ENCODE data around the gene SEC22A.

The SEC22A gene, protein sequence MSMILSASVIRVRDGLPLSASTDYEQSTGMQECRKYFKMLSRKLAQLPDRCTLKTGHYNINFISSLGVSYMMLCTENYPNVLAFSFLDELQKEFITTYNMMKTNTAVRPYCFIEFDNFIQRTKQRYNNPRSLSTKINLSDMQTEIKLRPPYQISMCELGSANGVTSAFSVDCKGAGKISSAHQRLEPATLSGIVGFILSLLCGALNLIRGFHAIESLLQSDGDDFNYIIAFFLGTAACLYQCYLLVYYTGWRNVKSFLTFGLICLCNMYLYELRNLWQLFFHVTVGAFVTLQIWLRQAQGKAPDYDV

DNA sequence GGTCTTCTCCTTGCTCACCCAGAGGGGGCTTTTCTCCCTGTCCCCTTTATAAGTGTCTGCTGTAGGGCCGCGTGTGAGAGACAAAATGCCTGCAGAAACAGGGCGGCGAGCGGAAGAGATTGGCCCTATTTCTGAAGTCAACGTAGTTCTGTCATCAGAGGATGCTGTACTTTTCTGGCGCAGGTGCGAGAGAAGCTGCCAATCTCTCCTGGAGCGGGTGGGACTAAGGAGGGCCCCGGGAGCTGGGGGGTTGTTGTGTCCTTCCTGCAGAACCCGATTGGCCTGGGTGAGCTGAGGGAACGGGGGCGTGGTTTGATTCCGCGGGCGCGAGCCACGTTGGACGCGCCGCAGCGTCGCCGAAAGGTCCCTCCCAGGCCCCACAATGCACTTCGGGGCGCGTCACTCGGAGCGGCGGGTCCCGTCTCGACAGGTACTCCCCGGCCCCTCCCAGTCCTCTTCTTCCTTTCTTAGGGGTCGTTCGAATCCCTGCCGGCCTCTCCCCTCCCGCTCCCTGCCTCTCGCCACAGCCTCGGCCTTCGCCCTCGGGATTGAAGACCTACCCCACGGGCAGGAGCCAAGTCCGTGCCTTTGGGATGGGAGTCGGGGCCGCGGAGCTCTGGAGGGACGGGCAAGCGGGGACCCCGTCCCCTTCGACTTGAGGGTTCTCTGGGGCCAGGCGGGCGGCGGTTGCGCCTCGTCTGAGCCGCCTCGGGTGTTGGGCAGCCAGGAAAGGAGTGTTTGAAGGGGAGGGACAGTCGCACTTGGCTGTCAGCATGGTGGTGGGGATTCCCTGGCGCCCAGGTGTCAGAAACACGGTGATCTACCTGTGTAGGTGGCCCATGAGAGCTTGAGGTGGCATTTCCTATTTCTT, at the start of gene SEC22A:
TSS of gene SEC22A (plus strand) at position 387 of the 871 bp plus-strand sequence. CDS start 7,275 bp downstream, outside the sequence.
- peak; percentile 89 for DNase-seq

DNA sequence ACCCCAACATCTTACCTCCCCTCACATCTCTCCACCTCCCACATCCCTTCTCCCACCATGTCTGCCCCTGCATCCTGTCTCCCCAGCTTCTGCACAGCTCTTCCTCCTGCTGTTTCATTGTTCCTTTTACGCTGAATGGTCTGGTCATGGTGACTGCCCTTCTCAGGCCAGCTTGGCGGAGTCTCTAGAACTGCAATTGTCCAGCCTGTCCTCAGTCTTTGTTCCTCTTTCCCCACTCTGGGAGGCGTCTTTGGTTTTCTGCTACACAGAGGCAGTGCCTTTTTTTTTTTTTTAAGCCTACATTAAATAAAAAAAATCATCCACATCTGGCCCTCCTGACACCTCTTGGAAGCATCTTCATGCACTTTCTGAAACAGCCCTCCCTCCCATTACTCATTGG, 49.1 kb upstream of the SEC22A start:
- no peak for DNase-seq

DNA sequence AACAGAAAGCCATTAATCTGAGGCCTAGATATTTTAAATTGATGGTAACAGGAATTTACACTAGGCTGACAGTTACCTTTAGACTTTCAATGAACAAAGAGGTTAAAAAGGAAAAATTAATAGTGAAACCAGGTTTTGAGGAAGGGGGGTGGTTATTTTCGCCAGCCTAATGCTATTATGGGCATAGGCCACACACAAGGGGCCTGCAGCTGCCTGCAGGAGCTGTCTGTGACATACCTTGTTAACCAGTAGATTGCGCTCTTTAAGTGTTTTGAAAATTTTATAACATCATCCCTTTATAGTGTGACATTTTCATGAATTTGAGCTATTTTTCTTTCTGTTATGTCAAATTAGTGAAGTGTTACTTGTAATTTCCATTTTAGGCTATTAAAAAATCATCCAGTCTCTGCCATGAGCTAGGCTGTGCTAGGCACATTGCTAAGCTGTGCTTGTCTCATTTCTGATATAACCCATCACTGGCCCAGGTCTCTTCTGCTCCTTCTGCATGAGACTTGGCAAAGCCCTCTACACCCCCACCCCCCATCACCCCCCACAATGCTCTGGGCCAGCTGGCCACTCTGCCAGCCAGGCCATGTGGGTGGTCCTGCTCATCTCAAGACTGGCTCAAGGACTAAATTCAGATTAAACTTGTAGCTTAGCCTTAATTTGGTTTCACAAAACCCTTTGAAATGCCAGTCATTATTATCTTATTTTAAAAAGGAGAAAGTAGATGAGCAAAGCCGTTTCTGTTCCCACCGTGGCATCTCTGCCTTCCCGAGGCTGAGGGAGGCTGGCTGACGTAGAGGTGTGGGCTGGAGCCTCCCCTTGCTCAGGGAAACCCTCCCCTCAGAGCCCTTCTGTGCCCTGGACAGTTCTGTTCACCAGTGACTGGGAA, 48.4 kb upstream of the SEC22A start:
- DNase-seq, result no peak

DNA sequence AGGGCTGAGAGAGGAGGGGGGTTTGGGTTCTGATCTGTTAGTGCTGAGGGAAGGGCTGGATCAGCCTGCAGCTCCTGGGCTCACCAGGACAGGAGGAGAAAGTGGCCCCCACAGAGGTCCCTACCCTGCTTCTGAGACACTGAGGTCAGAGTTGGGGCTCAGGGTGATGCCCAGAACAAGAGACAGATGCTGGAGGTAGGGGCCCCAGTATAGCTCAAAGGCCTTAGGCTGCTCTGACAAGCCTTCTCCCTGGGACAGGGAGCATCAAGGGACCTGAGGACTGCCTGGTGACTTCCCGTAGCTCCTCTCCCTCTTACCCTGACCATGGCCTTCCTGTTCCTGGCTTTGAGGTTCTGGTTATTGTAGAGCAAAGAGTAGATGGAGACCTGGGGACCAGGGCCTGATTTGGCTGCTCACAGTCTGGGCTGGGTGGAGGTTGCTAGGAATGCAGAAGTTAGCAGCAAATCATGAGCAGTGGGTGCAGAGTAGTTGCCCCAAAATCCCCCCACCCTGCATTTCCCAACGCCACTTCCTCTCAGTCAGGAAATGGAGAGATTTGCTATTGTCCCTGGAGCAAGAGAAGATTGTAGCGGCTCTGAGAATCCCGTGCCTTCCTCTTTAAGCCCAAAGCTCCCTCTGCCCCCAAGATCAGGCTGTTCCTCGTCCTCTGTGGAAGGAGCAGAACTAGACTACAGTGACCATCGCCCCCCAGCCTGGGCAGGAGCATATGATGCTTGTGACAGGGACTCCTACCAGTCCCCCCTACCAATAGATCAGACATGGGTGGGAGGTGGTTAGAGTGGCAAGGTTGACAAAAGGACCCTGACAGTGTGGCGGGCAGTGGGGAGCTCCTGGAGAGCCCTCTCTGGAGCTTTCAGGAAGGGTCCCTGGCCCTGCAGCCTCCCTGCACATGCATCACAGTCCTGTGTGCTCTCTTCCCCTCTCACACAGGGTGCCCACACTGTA, 47.4 kb upstream of the SEC22A start:
- no peak for DNase-seq

DNA sequence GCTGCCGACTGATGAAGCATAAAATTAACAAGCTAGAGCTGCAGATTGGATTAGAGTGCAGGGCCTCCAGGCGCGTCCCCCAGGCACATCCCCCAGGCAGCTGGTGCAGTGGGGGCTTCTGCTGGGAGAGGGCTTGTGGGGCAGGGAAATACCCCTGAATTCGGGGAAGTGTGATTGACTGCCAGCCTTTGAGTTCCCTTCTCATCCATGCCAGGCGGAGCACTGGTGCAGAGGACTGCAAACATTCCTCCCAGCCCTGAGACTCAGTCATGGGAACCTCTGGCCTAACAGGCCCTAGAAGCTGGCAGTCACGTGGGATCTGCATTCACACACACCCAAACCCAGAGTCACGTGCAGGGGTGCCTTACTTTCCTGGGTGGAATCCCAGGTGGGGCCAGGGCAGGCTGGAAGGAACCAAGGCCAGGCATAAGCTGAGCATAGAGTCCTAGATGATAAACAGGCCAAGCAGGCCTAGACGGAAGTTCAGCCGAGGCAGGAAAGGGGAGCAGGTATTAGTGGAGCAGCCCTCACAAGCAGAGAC, 46.2 kb upstream of the SEC22A start:
- DNase-seq, result no peak

DNA sequence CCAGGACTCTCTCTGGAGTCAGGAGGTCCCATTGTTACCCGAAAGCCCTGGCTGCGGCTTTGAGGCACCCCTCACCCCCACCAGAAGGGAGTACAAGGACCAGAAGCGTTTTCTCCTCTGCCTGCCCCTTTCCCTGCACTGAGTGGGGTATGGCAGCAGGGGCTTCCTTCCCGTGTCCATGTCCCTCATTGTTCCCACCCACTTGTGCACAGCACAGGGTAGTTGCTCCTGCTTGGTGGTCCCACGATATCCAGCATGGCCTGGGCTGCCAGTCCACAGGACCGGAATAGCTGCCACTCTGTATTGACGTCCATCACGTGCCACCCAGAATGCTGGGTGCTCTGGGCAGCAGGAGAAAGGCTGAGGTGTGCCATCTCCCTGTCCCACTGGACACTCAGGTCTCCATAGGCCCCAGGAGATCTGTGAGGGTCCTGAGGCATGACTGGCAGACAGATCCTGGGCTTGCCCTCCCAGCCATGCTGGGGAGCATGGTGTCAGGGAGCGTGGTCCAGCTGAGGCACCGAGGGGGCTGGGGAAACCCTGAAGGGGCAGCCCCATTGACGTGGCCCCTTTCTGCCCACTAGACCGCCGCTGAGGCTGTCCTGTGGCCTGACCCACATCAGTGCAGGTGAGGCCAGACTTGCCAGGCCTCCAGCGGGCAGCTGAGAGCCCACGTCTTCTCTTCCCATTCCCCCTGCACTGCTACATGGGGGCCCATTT, 45.3 kb upstream of the SEC22A start:
- DNase-seq, result no peak

DNA sequence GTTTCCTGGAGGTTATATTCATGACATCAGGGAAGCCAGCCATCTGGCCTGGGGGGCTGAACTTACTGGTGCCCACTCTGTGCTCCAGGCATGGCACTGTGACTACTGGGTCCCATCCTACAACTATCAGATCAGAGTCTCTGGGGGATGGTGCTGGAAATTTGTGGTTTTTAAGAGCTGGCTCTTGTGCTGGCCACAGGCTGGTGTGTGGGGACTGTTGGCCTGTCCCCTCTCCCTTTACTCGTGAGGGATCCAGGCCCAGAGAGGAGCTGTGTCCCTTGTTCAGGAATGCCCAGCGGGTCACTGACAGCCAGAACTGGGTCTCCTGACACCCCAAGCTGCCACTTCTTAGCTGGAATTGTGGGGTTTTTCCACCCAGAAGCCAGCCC, 44.5 kb upstream of the SEC22A start:
- no peak for DNase-seq

DNA sequence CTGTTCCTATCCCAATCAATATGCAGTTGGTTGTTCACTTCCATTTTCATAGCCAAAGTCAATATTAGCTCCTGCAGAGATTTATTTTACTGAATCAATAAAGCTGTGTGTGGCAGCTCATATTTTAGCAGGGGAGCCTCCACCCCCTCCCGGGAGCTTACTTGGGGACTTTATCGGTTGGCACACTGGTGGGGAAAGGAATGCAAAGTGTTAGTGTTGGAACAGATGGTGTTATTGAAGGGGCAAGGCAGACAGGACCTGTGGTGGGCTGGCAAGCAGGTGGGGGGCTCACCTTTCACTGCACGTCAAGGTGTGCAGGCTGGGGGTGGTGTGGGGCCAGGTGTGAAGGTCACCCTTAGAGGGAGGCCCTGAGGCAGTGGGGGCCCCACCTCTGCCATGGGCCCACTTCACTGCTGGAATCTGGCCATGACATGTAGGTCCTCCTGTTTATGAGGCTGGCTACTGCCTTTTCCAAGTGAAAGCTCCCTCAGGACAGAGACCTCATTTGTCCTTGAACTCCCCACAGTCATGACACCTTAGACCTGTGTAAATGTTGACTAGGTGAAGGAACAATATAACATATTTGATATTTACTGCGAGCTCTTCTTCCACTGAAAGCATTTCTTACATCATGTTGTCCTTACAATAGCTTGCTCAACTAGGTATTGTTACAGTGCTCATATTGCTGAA, 44.0 kb upstream of the SEC22A start:
- no peak for DNase-seq

DNA sequence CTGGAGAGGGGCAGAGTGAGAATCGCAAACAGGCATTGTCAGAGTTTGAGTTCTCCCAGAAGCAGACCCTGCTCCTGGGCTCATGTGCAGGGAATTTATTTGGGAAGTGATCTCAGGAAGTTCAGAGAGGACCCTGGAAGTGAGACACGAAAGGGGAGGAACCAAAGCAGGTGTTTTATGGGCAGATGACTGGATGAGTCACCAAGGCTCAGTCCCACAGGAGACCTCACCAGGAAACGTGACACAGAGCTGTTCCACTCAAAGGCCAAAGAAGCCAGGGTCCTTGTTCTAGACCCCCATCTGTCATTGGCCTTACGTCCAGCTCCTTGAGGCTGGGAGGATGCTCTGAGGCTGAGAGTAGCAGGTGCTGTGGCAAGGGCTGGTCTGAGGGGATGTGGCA, 43.4 kb upstream of the SEC22A start:
- no peak for DNase-seq

DNA sequence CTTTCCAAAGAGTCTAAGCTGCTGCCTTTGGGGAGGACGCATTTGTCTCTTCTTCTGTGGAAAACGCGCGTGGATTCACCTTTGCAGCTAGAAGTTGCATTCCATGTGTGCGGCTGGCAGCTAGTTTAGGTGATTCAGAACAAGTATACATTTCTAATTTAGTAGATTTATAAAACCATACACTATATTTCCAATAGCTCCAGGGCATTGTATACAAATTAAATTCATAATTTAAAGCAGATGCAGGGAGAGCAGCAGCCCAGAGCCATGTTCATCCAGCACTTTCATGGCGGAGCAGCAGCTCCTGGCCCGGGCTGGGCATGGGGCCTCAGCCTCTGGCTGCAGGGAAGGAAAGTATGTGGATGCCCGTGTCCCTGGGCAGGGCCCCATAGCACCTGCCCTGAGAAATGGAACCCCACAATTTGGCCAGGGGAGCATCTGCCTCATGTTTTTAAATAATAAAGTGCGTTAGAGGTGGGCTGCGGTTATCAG, 42.8 kb upstream of the SEC22A start:
- DNase-seq, result no peak

DNA sequence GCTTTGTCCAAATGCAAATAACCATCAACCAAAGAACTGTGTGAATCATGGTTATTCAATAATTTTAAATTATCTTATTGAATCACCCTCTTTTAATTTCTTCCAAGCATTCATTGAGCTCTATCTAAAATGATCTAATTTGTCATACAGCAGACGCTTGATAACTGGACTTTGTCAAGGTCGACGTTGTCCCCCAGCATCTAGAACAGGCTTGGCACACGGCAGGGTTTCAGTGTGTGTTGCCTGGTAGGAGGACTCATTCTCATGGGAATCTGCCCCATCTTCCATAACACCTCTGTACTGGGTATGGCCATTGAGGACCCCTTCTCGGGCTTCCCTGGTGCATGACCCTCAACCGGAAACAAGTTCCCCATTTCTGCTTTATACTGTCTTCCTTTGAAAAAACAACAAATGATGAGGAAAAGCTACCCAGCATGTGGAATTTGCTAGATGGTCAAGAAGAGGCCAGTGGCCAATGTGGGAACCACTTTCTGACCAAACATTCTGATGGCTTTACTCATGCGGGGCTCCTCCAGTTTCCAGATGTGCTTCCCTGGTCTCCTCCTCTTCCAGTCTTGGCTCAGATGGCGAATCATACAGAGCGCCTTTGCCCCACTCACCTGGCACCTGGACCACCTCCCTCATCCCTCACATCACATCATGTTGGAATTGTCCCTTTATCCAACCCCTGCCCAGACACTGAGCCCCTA, 41.7 kb upstream of the SEC22A start:
- no peak for DNase-seq

DNA sequence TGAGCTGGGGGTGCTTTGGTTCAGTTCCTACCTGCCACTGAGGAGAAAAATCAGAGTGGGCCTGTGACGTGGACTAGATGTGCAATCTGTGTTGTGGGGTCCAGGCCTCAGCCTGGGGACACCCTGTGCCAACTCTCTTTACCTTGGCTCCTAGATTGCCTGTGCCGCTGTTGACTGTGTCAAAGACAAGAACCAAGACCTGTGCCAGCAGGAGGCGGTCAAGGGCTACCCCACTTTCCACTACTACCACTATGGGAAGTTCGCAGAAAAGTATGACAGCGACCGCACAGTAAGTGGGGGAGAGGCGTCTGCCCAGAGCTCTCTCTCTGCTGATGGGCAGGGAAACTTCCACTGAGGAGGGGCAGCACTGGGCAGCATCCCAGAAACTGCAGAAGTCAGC, 40.6 kb upstream of the SEC22A start:
- DNase-seq, result no peak

DNA sequence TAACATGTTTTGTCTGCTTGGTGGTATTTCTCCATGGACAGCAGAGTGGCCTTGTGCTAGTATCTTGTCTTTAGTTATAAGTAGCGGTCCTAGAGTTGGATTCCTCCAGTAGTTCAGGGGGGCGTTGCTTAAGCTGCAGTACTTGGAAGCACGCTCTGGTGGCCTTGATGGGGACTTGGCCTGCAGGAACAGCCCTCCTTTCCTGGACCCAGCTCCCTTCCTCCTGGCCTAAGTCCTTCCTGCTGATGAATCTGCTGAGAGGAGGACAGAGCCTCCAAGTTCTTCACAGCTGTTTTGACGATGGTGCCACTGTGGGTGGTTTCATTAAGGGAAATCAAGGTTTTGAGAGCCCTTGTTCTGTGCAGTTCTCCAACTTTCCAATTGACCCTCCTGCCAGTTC, 38.6 kb upstream of the SEC22A start:
- DNase-seq, result no peak

DNA sequence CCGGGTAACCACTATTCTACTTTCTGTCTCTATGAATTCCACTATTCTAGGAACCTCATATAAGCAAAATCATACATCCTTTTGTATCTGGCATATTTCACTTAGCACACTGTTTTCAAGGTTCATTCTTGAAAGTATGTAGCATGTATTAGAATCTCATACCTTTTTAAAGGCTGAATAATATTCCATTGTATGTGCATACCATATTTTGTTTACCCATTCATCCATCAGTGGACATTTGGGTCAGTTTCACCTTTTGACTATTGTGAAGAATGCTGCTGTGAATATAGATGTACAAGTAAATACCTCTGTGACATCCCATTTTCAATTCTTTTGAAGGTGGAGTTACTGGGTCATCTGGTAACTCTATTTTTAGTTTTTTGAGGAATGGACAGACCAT, 36.6 kb upstream of the SEC22A start:
- no peak for DNase-seq

DNA sequence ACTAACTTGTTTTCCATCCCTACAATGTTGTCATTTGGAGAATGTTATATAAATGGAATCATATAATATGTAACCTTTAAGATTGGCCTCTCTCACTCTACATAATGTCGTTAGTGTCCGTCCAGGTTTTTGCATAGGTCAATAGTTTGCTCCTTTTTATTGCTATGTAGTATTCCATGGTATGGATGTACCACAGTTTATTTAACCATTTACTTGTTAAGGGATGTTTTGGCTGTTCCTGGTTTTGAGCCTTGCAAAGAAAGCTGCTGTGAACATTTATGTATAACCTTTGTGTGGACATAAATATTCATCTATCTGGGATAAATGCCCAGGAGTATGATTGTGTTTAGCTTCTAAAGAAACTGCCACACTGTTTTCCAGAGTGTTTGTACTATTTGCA, 34.1 kb upstream of the SEC22A start:
- DNase-seq, result no peak

DNA sequence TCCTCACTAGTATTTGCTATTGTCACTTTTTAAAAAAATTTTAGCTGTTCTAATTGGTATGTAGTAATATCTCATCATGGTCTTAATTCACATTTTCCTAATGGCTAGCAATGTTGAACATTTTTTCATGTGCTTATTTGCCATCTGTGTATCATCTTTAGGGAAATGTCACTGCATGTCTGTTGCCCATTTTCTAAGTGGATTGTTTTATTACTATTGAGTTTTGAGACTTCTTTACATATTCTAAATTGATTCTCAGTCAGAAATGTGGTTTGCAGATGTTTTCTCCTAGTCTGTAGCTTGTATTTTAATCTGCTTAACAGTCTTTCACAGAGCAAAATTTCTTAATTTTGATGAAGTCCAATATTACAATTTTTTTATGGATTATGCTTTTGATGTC, 33.6 kb upstream of the SEC22A start:
- DNase-seq, result no peak

DNA sequence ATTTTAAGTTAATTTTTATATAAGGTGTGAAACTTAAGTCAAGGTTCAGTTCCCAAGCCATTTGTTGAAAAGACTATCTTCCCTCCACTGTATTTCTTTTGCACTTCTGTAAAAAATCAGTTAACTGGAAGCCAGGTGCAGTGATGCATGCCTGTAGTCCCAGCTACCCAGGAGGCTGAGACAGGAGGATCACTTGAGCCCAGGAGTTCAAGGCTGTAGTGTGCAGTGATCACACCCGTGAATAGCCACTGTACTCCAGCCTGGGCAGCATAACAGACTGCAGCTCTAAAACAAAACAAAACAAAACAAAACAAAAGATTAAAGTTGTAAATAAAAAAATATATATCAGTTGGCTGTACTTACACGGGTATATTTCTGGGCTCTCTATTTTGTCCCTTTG, 33.1 kb upstream of the SEC22A start:
- DNase-seq, result no peak

DNA sequence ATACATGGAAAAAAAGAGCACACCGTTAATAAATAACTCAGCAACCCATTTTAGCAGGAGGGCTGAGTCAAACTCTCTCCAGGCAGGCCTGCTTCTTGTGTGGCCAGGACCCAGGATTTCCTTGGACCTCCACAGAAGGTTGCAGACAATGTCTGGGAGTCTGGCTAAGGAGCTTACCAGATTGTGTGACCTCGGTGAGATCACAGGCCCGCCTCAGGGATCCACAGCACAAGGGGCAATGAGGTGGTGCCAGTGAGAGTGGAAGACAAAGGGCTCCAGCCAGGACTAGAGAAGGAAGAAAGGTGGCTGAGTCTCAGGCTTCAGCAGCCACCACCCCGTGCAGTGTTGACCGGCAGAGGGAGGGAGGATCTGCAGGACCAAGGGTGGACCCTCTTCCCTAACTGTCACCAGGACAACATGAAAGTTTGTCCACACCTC, 32.2 kb upstream of the SEC22A start:
- no peak for DNase-seq

DNA sequence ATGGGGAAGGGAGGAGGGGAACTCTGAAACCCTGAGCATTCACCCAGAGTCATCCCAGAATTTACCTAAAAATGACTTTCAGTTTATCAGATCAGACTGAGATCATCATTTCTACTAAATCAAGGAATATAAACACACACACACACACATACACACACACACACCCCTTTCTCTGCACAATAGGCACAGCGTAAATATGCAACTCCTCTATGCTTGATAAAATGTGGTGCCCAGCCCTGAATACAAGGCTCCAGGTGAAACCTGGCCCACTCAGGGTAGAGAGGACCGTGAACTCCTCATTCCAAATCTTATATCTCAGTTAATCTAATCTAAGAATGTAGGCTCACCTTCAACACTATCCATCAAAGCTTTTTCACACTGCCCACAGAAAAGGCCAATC, 31.8 kb upstream of the SEC22A start:
- no peak for DNase-seq

DNA sequence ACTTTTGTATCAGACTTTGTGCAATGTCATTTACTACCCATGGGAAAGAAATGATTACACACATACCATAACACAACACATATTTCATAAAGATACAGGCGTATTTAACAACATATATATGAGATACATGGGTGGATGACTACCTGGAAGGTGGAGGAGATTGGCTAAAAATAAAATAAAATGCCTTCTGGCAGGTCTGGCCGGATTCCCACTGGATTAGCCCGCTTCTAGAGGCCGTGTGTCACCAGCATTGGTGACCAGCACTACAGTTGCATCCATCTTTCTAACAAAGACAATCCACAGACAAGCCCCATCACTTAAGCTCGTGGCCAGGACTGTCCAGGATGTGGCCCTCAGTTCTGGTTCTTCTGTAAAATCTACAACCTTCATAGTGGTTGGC, 21.0 kb upstream of the SEC22A start:
- no peak for DNase-seq
